Neural progenitor cell (in vitro differentiated cells): ENCODE data around the gene ARHGEF40.

Source experiments
- CTCF ChIP-seq: fragments of 200-600 bp; sonication (generic); IDR thresholded peaks from 2 replicates; pipeline ENCODE4 v1.5.1; 2017; ENCODE audit warnings: antibody characterized with exemption, mild to moderate bottlenecking
- EZH2 ChIP-seq: fragments of 200-600 bp; sonication (generic); IDR thresholded peaks from 2 replicates; pipeline ENCODE4 v1.6.1; 2017; ENCODE audit warnings: antibody characterized with exemption, mild to moderate bottlenecking, moderate library complexity
- EZH2phosphoT487 ChIP-seq: fragments of 200-600 bp; sonication (generic); IDR thresholded peaks from 2 replicates; pipeline ENCODE4 v1.6.1; 2017; ENCODE audit warnings: antibody characterized with exemption

DNA sequence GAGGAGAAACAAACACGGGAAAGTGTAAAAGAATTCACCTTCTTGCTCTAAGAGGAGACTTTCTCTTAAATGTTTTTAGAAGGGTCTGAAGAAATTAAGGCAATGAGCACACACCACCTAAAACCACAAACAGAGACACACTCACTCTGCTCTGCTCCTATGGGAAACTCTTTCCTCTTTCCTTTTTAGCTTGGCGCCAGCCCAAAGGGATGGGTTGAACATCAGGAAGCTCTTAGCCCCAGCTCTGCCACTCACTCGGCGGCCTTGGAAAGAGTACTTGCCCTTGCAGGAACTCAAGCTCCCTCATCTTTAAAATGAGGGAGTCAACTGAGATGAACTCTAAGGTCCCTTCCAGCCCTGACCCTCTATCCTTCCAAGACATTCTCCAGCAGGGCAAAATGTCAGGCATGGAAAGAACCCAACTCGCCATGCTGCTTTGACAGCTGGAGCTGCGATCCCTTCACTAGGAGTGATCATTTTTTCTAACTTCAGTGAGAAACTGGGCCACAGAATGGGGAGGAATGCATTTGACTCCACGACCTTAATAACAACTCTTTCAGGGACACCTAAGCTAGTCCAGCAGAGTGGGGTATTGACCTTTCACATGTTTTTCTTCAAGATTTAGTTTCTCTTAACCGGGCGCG lies 13.5 kb upstream of the ARHGEF40 start:
- TF ChIP-seq CTCF (no peak), EZH2 (no peak), EZH2phosphoT487 (no peak)
